Forelimb muscle (tissue), 1 donor: ENCODE results near the gene ATP5PF. TPM values are rescaled to one million over a fixed set of nuclear protein-coding genes. Genes with fewer than 3 reads are reported as not detected.
A peak's percentile ranks its signal among the peaks of the same experiment; 100 is the strongest.
"Not testable (repeated sequence)": the region's sequence is repeated elsewhere in the genome, so short reads cannot be mapped to it uniquely, and the experiment has no call there.

Source experiments
- DNase-seq: peaks from one replicate; pipeline ENCODE4 v3.0.0-alpha.2; 2013; ENCODE audit warnings: low read depth
- polyA plus RNA-seq: library from polyadenylated mRNA; unstranded; fragments of 120-200 nt; gene quantifications from one replicate; pipeline ENCODE4 v1.2.1, GENCODE V29; 2013; ENCODE audit not compliant: insufficient read length

The ATP5PF gene, protein sequence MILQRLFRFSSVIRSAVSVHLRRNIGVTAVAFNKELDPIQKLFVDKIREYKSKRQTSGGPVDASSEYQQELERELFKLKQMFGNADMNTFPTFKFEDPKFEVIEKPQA
- polyA plus RNA-seq = 250 TPM

- DNase-seq = peak; percentile 91
Measured at GRCh38 chr21:25734904-25735645, at the start of gene ATP5PF, which contains the start of gene GABPA. TSS of gene ATP5PF (minus strand) at chr21:25734904. CDS start at chr21:25729794, 5,110 bp downstream. TSS of gene GABPA (plus strand) at chr21:25734972. CDS start at chr21:25741599, 6,627 bp downstream.

DNA sequence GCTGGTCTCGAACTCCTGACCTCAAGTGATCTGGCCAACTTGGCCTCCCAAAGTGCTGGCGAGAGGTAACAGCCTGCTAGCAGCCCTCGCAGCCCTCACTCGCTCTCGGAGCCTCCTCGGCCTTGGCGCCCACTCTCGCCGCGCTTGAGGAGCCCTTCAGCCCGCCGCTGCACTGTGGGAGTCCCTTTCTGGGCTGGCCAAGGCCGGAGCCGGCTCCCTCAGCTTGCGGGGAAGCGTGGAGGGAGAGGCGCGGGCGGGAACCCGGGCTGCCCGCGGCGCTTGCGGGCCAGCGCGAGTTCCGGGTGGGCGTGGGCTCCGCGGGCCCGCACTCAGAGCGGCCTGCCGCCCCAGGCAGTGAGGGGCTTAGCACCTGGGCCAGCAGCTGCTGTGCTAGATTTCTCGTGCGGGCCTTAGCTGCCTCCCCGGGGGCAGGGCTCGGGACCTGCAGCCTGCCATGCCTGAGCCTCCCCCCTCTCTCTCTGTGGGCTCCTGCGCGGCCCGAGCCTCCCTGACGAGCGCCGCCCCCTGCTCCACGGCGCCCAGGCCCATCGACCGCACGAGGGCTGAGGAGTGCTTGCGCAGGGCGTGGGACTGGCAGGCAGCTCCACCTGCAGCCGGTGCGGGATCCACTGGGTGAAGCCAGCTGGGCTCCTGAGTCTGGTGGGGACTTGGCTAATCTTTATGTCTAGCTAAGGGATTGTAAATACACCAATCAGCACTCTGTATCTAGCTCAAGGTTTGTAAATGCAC lies 43.6 kb upstream of the ATP5PF start:
- not testable (repeated sequence) for DNase-seq

DNA sequence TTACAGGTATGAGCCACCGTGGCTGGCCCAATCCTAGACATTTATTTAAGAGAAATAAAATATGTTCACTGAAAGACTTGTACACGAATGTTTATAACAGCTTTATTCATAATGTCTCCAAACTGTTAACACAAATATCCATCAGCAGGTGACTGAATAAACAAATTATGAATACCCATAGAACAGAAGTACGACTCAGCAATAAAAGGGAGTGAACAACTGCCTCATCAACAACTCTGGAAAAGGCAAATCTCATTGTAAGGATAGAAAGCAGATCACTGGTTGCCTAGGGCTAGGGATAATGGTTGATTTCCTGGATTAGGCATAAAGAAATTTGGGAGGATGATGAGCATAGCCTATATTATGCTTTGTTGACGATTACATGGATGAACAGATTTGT lies 41.7 kb upstream of the ATP5PF start:
- DNase-seq = no peak

DNA sequence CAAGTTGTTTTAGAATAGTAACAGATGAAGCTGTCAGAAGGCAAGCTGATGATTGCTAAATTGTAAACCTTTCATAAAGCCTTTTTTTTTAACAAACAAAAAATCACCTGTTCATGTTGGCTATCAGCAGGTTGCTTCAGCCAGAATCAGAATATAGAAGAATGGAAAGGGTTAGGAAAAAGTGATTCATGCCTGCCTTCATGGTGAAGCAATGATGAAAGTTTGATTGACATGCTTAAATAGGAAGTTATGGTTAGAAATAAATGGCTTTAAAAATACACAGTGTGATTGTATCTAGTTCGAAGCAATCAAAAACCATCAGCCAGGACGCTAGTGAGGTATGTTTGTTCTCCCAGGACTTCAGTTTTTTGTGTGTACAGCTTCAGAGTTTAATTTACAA lies 38.0 kb upstream of the ATP5PF start:
- no peak for DNase-seq

DNA sequence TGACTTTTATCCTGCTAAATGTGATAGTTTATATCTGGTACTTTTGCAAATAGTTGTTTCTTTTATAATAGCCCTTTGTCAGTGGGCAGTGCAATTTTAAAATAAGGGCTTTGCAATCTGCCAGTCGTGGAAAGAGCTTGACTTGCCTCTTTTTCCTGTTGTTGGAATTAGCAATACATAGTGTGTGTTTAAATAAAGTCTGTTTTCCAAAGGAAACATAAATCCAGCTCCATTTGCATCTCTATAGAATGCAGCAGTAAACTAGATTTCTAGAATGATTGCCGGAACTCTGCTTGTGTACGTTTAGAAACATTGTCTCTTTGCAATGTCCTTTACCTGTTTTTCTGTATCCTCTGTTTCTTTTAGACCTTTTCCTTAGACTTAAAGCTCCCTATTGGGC lies 33.2 kb upstream of the ATP5PF start:
- DNase-seq = no peak

- DNase-seq = no peak
Measured at GRCh38 chr21:25764065-25764464, 29.4 kb upstream of the ATP5PF start.

DNA sequence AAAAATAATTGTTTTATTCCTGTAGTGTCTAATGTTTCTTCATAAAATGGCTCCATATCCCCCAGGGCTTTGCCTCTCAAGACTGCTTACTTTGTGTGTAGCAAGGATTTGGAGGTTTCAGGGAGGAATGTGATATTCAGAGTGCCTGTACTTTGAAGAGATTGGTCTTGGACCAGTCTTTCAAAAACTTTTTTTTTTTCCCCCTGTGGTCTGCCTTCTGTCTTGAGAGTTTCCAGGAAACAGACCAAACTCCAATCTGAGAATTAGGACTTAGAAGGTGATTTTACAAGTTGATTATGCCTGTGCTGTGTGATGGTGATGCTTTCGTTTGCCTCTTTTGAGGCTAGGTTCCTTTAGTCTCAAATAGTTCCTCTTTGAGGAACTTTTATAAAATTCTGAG lies 26.0 kb upstream of the ATP5PF start:
- DNase-seq = no peak

GRCh38 chr21:25760061-25760460 lies 25.4 kb upstream of the ATP5PF start:
- no peak for DNase-seq

GRCh38 chr21:25759573-25759972 lies 24.9 kb upstream of the ATP5PF start:
- no peak for DNase-seq

DNA sequence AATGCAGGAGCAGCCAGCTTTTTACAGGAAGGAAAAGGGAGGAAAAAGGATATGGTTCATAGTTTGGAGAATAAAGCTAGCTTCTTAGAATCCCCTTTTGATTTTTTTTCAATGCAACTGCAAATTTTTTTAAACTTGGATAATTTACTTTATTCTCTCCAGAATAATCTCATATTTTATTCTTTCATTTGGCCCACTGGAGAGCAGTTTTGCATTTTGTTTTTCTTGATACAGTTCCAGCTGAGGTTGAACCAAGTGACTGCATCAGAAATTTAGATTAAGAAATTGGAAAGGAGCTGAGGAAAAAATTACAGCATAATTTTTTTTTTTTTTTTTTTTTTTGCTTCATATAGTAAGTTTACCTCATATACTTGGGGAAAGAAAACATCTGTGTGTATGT lies 22.8 kb upstream of the ATP5PF start:
- DNase-seq = peak; percentile 62

DNA sequence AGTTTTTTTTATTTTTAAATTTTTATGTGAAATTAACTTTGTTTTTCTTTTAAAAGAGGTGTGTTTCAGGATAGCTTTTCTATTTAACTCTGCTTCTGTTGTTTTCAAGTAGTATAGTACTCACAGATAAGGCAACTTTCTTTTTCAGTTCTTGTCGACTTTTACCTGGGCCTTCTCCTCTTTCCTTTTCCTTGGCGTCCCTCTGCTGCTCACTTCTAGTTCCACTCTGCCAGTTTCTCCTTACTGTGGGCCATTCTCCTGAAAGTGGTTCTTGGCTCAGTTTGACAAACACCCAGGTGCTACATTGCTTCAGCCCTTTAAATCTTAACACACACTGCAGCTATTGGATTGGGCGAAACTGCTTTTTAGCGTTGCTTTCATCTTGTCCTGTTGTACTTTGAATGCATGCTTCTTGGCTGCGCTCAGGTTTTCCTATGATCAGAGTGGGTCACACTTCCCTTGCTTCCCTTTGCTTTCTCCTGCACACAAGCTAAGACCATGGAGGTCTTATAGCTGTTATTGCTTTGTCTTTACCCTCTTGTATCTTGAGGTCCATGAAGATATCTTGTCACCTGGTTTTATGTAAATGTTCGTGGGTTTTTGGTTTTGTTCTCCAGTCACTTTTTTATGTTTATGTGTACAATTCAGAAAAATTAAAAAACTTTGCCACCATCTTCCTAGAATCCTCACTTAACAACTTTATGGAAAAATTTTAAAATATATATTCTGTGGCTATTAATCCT lies 21.7 kb upstream of the ATP5PF start:
- no peak for DNase-seq

GRCh38 chr21:25752416-25752815 lies 17.7 kb upstream of the ATP5PF start:
- DNase-seq = no peak

DNA sequence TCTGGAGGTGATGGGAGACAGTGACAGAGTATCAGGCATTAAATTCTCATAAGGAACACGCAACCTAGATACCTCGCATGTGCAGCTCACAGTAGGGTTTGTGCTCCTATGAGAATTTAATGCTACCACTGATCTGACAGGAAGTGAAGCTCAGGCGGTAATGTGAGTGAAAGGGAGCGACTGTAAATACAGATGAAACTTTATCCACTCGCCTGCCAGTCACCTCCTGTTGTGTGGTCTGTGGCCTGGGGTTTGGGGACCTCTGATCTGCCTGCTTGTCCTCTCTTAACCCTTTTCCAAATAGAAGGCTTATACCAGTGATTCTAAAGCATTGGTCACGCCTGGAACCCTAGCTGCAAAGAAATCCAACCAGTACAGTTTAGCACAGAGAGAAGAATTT lies 15.4 kb upstream of the ATP5PF start:
- no peak for DNase-seq

DNA sequence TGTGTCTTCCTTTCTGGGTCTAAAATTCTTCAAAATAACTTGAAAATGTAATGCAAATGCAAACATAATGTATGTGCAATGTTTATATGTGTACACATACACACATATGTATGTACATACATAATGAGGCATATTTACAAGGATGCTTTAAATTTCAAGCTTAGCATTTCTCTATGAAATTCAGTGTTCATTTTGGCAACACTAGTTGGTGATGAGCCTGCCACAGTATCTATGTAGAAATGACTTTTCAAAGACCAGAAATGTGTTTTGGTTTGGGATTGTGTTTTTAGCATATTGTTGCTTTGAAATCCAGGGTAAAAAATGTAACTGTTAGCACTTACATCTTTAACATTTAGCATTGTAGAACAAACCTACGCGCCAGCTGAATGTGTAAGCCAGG lies 10.2 kb upstream of the ATP5PF start:
- DNase-seq = no peak

- no peak for DNase-seq
Measured at GRCh38 chr21:25742900-25743299, 8.2 kb upstream of the ATP5PF start.

DNA sequence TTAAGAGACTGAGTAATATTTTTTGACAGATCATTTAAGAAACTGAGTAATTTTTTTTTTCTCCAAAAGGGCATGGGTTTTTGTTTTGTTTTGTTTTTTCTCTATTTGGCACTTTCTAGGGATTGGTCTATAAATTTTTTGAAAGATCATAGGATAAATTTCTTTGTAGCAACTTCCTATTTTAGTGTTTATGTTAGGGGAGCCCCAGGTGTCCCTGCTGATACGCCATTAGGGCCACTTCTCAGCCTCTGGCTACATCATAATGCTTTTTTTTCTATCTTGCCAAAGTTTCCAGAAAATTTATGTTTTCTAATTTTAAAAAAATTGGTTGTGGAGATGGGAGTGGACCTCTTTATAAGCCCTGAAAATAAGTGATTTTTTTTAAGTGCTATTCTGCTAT lies 2.7 kb upstream of the ATP5PF start:
- no peak for DNase-seq

- no peak for DNase-seq
Measured at GRCh38 chr21:25735646-25736597, 1.2 kb upstream of the ATP5PF start.

GRCh38 chr21:25734654-25734903 lies 125 bp downstream of the ATP5PF start:
- DNase-seq = no peak

- no peak for DNase-seq
Measured at GRCh38 chr21:25733859-25734653, 648 bp downstream of the ATP5PF start.

- no peak for DNase-seq
Measured at GRCh38 chr21:25732091-25732760, 2.5 kb downstream of the ATP5PF start.
